Measurements from ENCODE around the gene ORAI2. TPM values are rescaled to one million over a fixed set of nuclear protein-coding genes. Genes with fewer than 3 reads are reported as not detected.
"Not testable (repeated sequence)": the region's sequence is repeated elsewhere in the genome, so short reads cannot be mapped to it uniquely, and the experiment has no call there.

ORAI2 gene
- total RNA-seq, 1 experiment from 2014 or later, result 24.6 TPM

DNA sequence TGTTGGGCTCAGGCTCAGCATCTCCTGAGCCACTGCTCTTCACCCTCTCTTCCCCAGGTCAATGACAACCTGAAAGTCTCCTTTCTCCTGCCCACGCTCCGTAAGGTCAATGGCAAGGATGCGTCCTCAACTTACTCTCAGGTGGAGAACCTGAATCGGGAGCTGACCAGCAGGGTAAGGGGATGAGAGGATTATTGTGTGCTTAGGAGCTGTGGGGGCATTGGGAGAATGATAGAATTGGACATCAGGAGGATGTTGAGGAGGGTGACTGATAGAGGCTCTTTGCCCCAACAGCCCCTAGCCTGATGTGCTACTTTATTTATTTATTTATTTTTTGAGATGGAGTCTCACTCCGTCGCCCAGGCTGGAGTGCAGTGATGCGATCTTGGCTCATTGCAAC is 32.7 kb downstream of the ORAI2 start:
- no peaks in the 10 kb centered on the region for H3K9me3 ChIP-seq (replicated peaks)
- no peaks in the 10 kb centered on the region for H3K27me3 ChIP-seq
- H3K27ac ChIP-seq, result no peak overlapping the region
- H3K36me3 ChIP-seq, result peaks cover 6% of the 10 kb centered on the region
- H3K4me3 ChIP-seq, result no peak overlapping the region; the same call in 1 of the 2 replicates
- peaks cover 3% of the 10 kb centered on the region; the same call in 1 of the 2 replicates for H3K4me1 ChIP-seq
- no peak for DNase-seq

DNA sequence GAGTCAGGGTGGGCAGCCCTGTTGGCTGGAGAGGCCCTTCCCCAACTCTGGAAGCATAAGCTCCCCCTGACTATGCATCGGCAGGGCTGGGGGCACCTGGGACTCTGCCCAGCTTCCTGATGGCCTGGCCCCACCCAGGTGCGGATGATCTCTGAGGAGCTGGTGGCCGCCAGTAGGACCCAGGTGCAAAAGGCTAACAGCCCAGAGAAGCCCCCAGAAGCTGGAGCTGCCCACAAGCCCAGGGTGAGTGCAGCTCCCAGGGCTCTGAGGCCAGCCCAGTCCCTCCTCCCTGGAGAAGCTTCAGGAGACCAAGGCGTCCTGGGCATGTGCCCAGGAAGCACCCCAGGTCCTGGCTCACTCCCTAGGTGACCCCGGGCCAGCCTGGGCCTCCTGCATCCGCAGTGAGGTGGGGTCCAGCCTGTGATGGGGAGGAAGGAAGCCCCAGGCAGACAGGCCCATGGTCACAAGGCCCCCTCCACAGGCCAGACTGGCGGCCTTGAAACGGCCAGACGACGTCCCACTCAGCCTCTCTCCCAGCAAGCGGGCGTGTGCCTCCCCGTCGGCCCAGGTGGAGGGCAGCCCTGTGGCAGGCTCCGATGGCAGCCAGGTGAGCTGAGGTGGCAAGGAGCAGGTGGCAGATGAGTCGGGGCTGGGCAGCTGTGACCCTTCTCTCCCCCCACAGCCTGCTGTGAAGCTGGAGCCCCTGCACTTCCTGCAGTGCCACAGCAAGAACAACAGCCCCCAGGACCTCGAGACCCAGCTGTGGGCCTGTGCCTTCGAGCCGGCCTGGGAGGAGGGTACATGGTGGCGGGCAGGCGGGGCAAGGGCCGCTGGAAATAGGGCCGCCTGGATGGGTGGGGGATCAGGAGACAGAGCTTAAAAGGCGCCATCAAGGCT is 34.5 kb downstream of the ORAI2 start:
- no peak overlapping the region for H3K27ac ChIP-seq
- DNase-seq, result no peak
- no peaks in the 10 kb centered on the region for H3K27me3 ChIP-seq
- no peak overlapping the region for H3K4me3 ChIP-seq
- H3K9me3 ChIP-seq (replicated peaks), result no peaks in the 10 kb centered on the region
- peaks cover 5% of the 10 kb centered on the region; the same call in 1 of the 2 replicates for H3K4me1 ChIP-seq
- H3K36me3 ChIP-seq, result peaks cover 16% of the 10 kb centered on the region

DNA sequence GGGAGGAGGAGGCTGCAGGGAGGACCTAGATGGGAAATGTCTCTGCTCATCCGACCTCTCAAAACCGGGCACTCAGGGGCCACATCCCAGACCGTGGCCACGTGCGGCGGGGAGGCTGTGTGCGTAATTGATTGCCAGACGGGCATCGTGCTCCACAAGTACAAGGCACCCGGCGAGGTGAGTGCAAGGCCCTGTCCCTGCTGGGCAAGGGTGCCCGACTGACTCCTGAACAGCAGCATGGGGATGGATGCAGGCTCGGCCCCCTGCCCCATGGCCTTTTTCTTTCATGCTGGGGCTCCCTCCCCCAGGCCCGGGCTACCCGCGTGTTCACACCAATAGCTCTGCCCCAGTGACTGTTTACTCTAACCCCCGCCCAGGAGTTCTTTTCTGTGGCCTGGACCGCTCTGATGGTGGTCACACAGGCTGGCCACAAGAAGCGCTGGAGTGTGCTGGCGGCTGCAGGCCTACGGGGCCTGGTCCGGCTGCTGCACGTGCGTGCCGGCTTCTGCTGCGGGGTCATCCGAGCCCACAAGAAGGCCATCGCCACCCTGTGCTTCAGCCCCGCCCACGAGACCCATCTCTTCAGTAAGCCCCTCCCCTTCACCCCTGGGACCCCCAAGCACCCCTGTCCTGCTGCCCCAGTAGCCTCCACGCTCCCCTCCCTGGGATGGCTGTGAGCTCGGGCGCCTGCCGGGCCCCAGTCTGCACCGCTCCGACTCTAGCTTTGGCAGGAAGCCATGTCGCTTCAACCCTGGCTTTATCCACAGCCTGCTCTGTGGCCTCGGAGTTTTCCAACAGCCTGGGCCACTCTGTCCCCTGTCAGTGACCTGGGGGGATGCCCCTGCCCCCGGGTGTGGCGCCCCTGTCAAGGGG is 35.3 kb downstream of the ORAI2 start:
- Histone ChIP-seq H3K27me3 (no peaks in the 10 kb centered on the region), H3K9me3 (replicated peaks) (no peaks in the 10 kb centered on the region), H3K27ac (no peak overlapping the region), H3K4me3 (no peak overlapping the region), H3K4me1 (peaks cover 14% of the 10 kb centered on the region), H3K36me3 (peaks cover 25% of the 10 kb centered on the region)
- DNase-seq, result no peak

DNA sequence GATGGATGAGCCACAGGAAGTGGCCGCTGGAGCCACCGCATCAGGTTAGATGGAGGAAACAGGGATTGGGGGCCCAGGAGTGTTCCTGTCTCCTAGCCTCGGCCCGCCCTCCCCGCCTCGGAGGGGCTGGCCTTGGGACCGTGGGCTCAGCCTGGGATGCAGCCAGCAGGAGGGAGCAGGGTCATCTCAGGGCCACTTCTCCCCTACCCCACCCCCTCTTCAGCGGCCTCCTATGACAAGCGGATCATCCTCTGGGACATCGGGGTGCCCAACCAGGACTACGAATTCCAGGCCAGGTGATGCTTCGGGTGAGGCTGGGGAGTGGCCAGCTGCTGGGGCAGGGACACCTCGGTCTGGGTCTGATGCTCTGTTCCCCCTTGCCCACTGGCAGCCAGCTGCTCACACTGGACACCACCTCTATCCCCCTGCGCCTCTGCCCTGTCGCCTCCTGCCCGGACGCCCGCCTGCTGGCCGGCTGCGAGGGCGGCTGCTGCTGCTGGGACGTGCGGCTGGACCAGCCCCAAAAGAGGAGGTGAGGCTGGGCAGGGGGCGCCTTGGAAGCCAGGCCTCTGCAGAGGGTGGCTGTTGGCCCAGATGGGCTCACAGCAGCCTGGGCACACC is 36.1 kb downstream of the ORAI2 start:
- DNase-seq, result no peak
- H3K27me3 ChIP-seq, result no peaks in the 10 kb centered on the region
- H3K4me1 ChIP-seq, result peaks cover 15% of the 10 kb centered on the region
- H3K36me3 ChIP-seq, result peaks cover 26% of the 10 kb centered on the region
- no peak overlapping the region for H3K4me3 ChIP-seq
- no peaks in the 10 kb centered on the region for H3K9me3 ChIP-seq (replicated peaks)
- no peak overlapping the region for H3K27ac ChIP-seq

DNA sequence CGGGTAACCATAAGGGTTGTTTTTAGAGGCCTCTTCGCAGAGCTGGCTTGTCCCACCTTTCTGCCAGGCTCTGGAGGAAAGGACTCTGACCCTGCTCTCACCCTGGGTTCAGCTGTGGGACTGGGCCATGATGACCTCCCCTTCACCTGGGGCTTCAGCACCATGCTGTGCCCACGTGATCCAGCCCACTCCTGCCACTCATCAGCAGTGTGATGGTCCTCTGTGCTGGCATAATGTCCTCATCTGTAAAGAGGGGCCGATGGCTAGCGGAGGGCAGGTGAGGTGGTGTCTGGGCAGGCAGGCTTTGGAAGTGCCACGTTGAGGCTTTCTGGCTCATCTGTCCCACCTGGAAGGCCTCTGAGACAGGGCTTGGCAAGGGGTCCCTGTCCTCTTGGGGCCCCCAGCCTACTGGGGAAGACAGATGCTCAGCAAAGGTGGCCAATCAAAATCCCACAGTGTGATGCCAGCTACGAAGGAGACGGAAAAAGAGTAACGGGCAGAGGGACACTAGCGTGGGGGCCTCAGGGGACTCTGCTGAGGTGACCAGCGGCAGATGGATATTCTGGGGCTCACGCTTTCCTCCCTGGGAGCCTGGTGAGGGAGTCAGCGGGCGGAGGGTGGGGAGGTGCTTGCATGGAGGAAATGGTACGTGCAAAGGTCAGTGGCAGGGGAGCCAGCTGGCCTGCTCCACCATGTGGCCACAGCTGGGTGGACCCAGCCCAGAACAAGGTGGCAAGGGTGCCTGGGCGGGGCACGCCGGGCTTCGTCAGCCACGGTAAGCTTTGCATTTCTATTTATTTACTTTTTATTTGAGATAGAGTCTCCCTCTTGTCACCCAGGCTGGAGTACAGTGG is 36.8 kb downstream of the ORAI2 start:
- H3K9me3 ChIP-seq (replicated peaks), result no peaks in the 10 kb centered on the region
- peaks cover 26% of the 10 kb centered on the region for H3K36me3 ChIP-seq
- no peak overlapping the region for H3K4me3 ChIP-seq
- DNase-seq, result no peak
- peaks cover 15% of the 10 kb centered on the region for H3K4me1 ChIP-seq
- no peaks in the 10 kb centered on the region for H3K27me3 ChIP-seq
- no peak overlapping the region for H3K27ac ChIP-seq

DNA sequence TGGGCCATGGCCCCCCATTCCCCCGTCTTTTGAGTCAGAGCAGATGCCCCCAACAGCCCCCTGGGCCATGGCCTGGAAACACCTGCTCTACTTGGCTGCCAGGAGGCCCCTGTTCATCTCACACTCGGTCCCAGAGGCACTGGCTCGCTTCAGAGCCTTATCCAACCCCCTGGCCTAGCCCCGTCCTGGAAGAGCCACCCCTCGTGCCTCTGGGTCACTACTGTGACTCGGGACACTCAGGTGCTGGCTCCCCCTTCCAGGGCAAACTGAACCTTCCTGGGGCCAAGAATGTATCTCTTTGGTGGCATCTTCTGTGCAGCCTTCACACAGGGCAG is 38.4 kb downstream of the ORAI2 start:
- no peaks in the 10 kb centered on the region for H3K27me3 ChIP-seq
- H3K27ac ChIP-seq, result no peak overlapping the region
- H3K4me3 ChIP-seq, result no peak overlapping the region
- H3K36me3 ChIP-seq, result peaks cover 26% of the 10 kb centered on the region
- DNase-seq, result no peak
- H3K4me1 ChIP-seq, result peaks cover 11% of the 10 kb centered on the region
- no peaks in the 10 kb centered on the region for H3K9me3 ChIP-seq (replicated peaks)

DNA sequence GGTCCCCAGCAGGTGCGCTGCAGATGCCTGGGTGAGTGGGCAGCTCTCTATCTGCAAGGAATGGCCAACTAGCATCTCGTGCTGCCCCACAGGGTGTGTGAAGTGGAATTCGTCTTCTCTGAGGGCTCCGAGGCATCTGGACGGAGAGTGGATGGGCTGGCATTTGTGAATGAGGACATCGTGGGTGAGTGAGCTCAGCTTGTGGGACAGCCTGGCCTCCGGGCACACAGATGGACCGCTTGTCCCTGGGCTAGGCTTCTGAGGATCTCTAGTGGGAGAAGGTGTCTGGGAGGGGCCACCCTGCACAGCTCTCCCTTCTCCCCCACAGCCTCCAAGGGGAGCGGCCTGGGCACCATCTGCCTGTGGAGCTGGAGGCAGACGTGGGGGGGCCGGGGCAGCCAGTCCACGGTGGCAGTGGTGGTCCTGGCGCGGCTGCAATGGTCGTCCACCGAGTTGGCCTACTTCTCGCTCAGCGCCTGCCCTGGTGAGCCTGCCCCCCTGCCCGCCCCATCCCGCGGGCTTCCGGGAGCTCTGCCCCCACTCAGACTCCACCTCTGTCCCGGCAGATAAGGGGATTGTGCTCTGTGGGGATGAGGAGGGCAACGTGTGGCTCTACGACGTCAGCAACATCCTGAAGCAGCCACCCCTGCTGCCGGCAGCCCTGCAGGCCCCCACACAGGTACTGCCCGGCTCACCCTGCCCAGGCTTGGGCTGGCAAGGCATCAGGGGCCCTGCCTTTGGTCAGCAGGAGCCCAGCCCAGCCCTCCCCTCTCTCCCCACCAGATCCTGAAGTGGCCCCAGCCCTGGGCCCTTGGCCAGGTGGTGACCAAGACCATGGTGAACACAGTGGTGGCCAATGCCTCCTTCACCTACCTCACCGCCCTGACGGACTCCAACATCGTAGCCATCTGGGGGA is 39.0 kb downstream of the ORAI2 start:
- H3K27ac ChIP-seq, result no peak overlapping the region
- no peak for DNase-seq
- H3K36me3 ChIP-seq, result peaks cover 26% of the 10 kb centered on the region

DNA sequence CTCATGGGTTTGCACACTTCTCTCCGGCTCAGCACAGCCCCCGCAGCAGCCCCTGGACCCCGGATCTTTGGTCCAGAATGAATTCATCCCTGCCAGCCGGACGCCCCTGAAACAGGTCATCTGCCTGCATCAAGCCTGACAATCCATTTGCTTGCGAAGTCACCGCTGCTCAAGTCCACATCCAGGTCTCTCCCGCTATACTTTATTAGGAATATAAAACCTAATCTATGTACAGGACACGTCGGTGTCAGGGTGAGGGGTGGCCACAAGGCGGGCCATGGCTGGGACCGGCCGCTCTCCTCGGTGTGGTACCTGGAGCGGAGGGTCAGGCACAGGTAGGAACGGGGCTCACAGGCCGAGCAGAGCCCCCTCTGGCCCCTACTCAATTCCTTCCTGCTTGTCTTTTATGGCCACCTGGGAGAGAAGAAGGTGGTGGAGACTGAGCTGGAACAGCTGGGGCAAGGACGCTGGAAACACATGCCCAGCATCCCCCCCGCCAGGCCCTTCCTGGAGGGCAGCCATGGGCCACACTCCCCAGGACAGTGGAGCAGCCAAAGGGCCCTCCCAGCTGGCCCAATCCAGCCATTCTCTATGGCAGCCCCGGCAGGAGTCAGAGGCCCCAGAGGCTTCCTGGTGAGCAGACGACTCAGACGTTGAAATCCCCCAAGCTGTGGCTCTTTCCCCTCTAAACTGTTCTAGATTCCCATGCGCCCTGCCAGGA is 40.1 kb downstream of the ORAI2 start:
- H3K9me3 ChIP-seq (replicated peaks), result no peaks in the 10 kb centered on the region
- no peak overlapping the region for H3K27ac ChIP-seq
- peaks cover 26% of the 10 kb centered on the region for H3K36me3 ChIP-seq
- H3K4me3 ChIP-seq, result no peak overlapping the region
- peaks cover 11% of the 10 kb centered on the region for H3K4me1 ChIP-seq
- DNase-seq, result peak; percentile 32 to 36
- no peaks in the 10 kb centered on the region for H3K27me3 ChIP-seq

More for the DNA sequence above, 39.0 kb downstream of the ORAI2 start:
- H3K27me3 ChIP-seq, result no peaks in the 10 kb centered on the region
- no peaks in the 10 kb centered on the region for H3K9me3 ChIP-seq (replicated peaks)
- no peak overlapping the region for H3K4me3 ChIP-seq
- H3K4me1 ChIP-seq, result peaks cover 11% of the 10 kb centered on the region

DNA sequence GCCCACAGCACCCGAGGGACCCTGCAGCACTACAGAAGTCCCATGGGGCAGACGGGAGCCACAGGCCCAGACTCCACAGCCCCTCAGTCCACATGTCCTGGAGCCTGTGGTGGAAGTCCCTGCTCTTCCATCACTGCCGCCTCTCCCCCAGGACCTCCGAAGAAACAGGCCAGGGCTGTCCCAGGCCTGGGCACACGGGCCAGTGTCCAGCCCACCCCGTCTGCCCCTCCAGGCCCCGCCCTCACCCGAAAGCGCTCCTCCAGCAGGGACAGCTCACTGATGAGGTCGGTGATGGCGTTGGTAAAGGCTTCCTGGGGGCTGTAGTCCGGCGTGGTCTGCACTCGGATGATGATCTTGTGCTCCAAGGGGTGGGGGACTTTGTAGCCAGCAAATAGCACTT is 40.7 kb downstream of the ORAI2 start:
- Histone ChIP-seq H3K4me1 (peaks cover 11% of the 10 kb centered on the region), H3K36me3 (peaks cover 26% of the 10 kb centered on the region)
- H3K27me3 ChIP-seq; H3K27ac ChIP-seq; DNase-seq; H3K9me3 ChIP-seq (replicated peaks); H3K4me3 ChIP-seq: not testable (repeated sequence)

DNA sequence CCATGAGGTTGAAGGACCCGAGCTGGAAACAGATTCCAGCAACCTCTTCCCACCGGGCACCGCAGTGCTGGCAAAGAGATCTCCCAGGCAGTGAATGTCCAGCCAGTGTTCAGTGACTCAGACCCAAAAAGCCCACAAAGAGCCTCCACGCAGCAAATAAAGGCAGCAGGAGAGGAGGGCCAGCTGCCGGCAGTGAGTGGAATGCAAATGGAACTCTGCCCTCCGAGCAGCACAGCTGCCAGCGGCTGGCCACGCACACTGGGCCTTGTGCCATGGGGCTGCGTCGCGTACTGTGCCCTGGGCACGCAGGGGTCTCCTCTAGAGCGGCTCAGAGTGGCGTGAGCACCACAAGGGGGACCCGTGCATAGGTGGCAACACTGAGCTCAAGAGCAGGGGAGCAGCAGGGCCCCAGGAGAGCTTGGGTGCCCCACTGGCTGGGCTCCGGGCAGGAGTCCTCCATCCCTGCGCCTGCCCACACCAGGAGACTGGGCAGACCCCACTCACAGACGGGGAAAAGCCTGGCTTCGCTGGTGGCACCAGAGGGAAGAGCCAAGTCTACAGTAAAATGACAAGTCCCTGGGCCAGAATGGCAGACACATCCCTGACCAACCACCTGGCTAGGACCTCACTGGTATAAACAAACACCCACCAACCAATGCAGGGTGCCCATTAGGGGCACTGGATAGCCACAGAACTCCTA is 41.5 kb downstream of the ORAI2 start:
- H3K9me3 ChIP-seq (replicated peaks); H3K27me3 ChIP-seq; H3K4me3 ChIP-seq; H3K27ac ChIP-seq: not testable (repeated sequence)
- Histone ChIP-seq H3K36me3 (peaks cover 26% of the 10 kb centered on the region), H3K4me1 (peaks cover 11% of the 10 kb centered on the region)
- peak in 1 of 2 experiments; percentile 33 for DNase-seq

DNA sequence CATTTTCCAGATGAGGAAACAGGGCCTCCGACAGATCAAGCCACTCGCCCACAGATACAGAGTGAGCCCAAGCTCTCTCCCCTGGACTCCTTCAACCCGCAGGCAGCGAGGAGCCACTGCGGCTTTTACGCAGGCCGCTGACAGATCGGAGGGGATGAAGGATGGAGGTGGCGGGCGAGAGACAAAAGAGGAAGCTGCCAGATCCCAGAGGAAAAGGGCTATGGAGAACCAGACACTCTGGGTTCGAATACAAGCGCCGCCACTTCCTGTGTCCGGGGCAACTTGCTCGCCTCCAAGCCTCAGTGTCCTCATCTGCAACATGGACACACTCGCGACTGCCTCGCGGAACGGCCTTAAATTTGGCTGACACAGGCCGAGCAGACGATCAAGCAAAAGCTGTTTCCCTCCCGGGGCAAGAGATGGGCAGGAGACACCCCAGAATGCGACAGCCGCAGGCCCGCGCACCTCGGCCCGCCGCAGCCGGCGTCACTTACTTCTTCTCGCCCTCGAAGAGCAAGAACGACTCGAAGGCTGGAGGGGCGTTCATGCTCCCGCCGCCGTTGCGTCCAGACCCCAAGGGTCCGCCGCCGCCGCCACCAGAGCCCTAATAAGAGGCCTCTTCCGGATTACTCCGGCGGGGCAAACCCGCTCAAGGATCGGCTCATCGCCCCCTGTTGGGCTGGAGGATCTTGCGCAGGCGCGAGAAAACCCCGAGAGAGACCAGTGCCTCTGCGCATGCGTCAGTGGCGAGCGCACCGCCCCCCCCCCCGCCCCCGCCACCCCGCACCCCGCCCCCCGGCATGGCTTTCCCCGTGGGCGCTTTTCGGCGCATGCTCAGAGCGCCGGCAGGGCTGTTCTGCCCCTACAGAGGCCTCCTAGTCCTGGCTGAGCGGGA is 45.2 kb downstream of the ORAI2 start, which contains the start of gene POLR2J:
TSS of gene POLR2J (minus strand) at position 609 of the 895 bp plus-strand sequence. CDS start at position 547, 62 bp downstream.
- H3K27ac ChIP-seq, result not testable (repeated sequence)

More for the DNA sequence above, 45.2 kb downstream of the ORAI2 start, which contains the start of gene POLR2J:
- H3K27me3 ChIP-seq; H3K36me3 ChIP-seq; H3K9me3 ChIP-seq (replicated peaks); H3K4me1 ChIP-seq: not testable (repeated sequence)
- H3K4me3 ChIP-seq, result peak within 1 kb of the TSS; percentile 60
- peak; percentile 74 to 77 for DNase-seq
